Purkinje cell (primary cell): ENCODE measurements around the gene KCNJ15. TPM values are rescaled to one million over a fixed set of nuclear protein-coding genes. Genes with fewer than 3 reads are reported as not detected.

Experiments used
- polyA plus RNA-seq: library from polyadenylated mRNA; unstranded; fragments of >200 nt; fragmentation: Nextera tagmentation; gene quantifications from 2 replicates; pipeline ENCODE4 v1.2.1, GENCODE V29; 2014

Gene KCNJ15
- polyA plus RNA-seq: not detected in 2 replicates

DNA sequence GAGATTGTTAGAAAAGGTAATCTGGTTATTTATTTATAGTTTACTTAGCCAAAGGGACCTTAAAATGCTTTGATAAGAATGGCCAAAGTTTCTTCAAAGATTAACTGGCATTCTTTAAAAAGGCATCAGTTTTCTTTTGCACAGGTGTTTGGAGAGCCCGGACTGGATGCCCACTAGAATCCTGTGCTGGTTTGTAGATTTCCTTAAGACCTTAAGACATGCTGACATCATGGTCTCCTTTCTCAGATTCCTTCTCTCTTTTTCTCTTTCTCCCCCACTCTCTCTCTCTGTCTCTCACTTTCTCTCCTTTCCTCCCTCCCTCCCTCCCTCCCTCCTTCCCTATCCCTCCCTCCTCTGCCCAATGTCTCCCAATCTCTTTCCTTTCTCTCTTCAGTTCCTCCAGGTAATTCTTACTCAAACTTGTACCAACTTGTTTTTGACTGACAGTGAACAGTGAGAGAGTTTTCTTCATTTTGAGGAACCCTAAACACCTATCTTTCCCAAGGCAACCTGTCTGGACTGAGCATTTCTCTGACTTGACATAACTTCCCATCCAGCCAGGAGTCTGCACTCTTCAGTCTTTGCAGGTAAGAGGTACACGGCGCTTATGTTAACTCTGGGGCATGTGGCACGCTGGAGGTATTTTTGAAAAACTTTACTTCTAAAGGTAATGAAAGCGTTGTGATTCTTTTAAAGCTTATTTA is at the start of gene KCNJ15:
TSS of gene KCNJ15 (plus strand) at position 393 of the 704 bp plus-strand sequence. CDS start 42,271 bp downstream, outside the sequence.

Other genes with a start within 250 kb of the KCNJ15 start
- 0.04 TPM in 1 of 2 replicates, not detected in the other for gene ERG, start 241.5 kb downstream of the KCNJ15 start, polyA plus RNA-seq